MCF 10A (cell line): ENCODE results near the gene USH2A. TPM values are rescaled to one million over a fixed set of nuclear protein-coding genes. Genes with fewer than 3 reads are reported as not detected.

Experiments used
- BruUV-seq: library from RNA; stranded (reverse); fragments of 400-500 nt; replicated peaks from 2 replicates; lab custom pipeline; 2021; lab: Mats Ljungman, UMichigan
- CTCF ChIA-PET: fragments of 300-600 bp; sonication (Branson Sonifier 250); formaldehyde crosslinking; extraction: SDS; loops from one replicate; lab custom pipeline; 2021; ENCODE audit warnings: antibody characterized with exemption, inconsistent platforms; lab: Yijun Ruan, JAX
- POLR2A ChIA-PET: fragments of 300-600, 350-650 bp; sonication (Branson Sonifier 250); formaldehyde crosslinking; extraction: SDS; loops from one replicate; lab custom pipeline; 2020; ENCODE audit warnings: antibody characterized with exemption, inconsistent platforms; lab: Yijun Ruan, JAX
- DNase-seq: peaks from one replicate; pipeline ENCODE4 v3.0.0-alpha.2; 2018; ENCODE audit not compliant: unreplicated experiment
- H3K27ac Mint-ChIP-seq: one replicate; pipeline ENCODE4 v1.8.0; 2022; ENCODE audit warnings: mild to moderate bottlenecking, low read depth, mixed read lengths; ENCODE audit not compliant: unreplicated experiment
- H3K27me3 Mint-ChIP-seq: one replicate; pipeline ENCODE4 v1.8.0; 2022; ENCODE audit warnings: mixed read lengths; ENCODE audit not compliant: insufficient read depth, unreplicated experiment
- H3K36me3 Mint-ChIP-seq: one replicate; pipeline ENCODE4 v1.8.0; 2022; ENCODE audit warnings: mild to moderate bottlenecking, moderate library complexity, mixed read lengths; ENCODE audit not compliant: insufficient read depth, unreplicated experiment
- H3K4me1 Mint-ChIP-seq: one replicate; pipeline ENCODE4 v1.8.0; 2022; ENCODE audit warnings: mixed read lengths; ENCODE audit not compliant: insufficient read depth, unreplicated experiment
- H3K4me3 Mint-ChIP-seq: one replicate; pipeline ENCODE4 v1.8.0; 2022; ENCODE audit warnings: mild to moderate bottlenecking, moderate library complexity, mixed read lengths; ENCODE audit not compliant: unreplicated experiment
- H3K9me3 Mint-ChIP-seq: one replicate; pipeline ENCODE4 v1.8.0; 2022; ENCODE audit warnings: mixed read lengths; ENCODE audit not compliant: unreplicated experiment
- intact Hi-C: fragments of 100-400 bp; cut with micrococcal nuclease; formaldehyde crosslinking; loops from 2 replicates; pipeline ENCODE4 v1.14.1; 2022
- total RNA-seq: library from RNA; stranded (reverse); gene quantifications from 2 replicates; pipeline ENCODE4 v1.2.3, GENCODE V29; 2022
- TF ChIP-seq, protein P1 (sequence below): fragments of 200-600 bp; IDR thresholded peaks from one replicate; pipeline ENCODE4 v1.8.0; 2022; ENCODE audit warnings: antibody characterized with exemption, mild to moderate bottlenecking; ENCODE audit not compliant: unreplicated experiment

Gene USH2A
- total RNA-seq, 1 experiment from 2014 or later: not detected

DNA sequence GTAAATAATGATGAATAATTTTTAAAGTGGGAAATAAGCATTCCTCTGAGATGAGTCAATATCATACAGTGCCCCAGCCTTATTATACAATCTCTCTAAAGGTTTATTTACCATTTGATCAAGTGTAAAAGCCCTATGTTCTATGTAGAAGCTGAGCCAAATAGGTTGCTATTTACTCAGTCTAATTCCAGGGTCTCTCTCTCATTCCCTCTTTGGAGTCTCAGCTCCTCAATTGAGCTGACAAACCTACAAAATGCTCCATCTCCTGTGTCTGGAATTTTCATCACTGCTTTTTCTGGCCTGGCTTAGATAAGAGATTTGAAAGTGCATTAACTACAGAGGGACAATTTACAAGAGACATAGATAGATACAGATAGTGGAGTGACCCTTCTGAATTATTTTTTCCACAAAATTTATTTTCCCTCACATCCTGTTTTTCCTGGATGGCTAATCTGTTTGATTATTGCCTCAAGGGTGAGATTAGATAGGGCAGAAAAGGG lies 24.8 kb upstream of the USH2A start:
- Mint-ChIP-seq H3K9me3 (no peaks in the 10 kb centered on the region), H3K4me1 (peaks cover 6% of the 10 kb centered on the region), H3K27ac (no peak overlapping the region), H3K4me3 (no peak overlapping the region), H3K36me3 (no peaks in the 10 kb centered on the region), H3K27me3 (peaks cover 59% of the 10 kb centered on the region)
- POLR2A ChIA-PET: no interaction called here
- no TSS peak for BruUV-seq
- CTCF ChIA-PET: no interaction called here
- intact Hi-C loops: no loop called here
- TF ChIP-seq, protein P1, sequence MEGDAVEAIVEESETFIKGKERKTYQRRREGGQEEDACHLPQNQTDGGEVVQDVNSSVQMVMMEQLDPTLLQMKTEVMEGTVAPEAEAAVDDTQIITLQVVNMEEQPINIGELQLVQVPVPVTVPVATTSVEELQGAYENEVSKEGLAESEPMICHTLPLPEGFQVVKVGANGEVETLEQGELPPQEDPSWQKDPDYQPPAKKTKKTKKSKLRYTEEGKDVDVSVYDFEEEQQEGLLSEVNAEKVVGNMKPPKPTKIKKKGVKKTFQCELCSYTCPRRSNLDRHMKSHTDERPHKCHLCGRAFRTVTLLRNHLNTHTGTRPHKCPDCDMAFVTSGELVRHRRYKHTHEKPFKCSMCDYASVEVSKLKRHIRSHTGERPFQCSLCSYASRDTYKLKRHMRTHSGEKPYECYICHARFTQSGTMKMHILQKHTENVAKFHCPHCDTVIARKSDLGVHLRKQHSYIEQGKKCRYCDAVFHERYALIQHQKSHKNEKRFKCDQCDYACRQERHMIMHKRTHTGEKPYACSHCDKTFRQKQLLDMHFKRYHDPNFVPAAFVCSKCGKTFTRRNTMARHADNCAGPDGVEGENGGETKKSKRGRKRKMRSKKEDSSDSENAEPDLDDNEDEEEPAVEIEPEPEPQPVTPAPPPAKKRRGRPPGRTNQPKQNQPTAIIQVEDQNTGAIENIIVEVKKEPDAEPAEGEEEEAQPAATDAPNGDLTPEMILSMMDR: no peak
- DNase-seq: no peak

- TF ChIP-seq, protein P1: no peak
- BruUV-seq: no TSS peak
- no peak overlapping the region for H3K27ac Mint-ChIP-seq
- peaks cover 97% of the 10 kb centered on the region for H3K27me3 Mint-ChIP-seq
- no peaks in the 10 kb centered on the region for H3K4me1 Mint-ChIP-seq
- ChIA-PET POLR2A (no interaction called here), CTCF (no interaction called here)
- H3K9me3 Mint-ChIP-seq: no peaks in the 10 kb centered on the region
- no peak for DNase-seq
- H3K4me3 Mint-ChIP-seq: no peak overlapping the region
- no peaks in the 10 kb centered on the region for H3K36me3 Mint-ChIP-seq
- intact Hi-C loops: no loop called here
These were observed 14.4 kb upstream of the USH2A start for GRCh38 chr1:216437603-216438002.

- ChIA-PET CTCF (interaction anchor here (0.7 kb wide), 1 partner anchor 263 kb away, joined by 5 read pairs; no protein-coding TSS in a partner anchor), POLR2A (interaction anchor here (1.0 kb wide), 1 partner anchor 52 kb away, joined by 3 read pairs; no protein-coding TSS in a partner anchor)
- H3K4me3 Mint-ChIP-seq: no peak overlapping the region
- BruUV-seq: no TSS peak
- no peak overlapping the region for H3K27ac Mint-ChIP-seq
- no peak for DNase-seq
- intact Hi-C loops: no loop called here
- peaks cover 100% of the 10 kb centered on the region for H3K27me3 Mint-ChIP-seq
- TF ChIP-seq, protein P1: no peak
- H3K36me3 Mint-ChIP-seq: no peaks in the 10 kb centered on the region
- H3K4me1 Mint-ChIP-seq: no peaks in the 10 kb centered on the region
- no peaks in the 10 kb centered on the region for H3K9me3 Mint-ChIP-seq
These were observed 11.0 kb upstream of the USH2A start for GRCh38 chr1:216434232-216434631.

DNA sequence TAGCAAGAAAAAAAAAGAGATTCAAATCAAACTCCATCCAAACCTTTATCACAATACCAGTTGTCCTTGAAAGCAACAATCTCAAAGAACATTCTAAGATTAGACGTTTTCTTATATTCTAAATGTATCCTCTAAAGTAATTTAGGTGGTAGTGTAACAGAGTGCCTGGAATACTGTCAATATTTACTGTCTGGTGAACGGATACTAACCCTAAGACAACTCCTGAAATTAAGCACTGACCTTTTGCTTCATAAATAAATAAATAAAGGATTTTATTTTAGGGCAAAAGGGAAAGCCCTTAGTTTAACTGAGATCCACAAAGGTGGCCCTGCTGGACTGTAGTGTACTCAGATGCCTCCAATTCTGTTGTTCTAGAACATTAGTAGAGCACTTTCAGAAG lies 9.9 kb upstream of the USH2A start:
- TF ChIP-seq, protein P1: no peak
- H3K4me1 Mint-ChIP-seq: no peaks in the 10 kb centered on the region
- intact Hi-C loops: no loop called here
- H3K9me3 Mint-ChIP-seq: no peaks in the 10 kb centered on the region
- ChIA-PET CTCF (no interaction called here), POLR2A (interaction anchor here (1.0 kb wide), 1 partner anchor 51 kb away, joined by 3 read pairs; no protein-coding TSS in a partner anchor)
- no peak overlapping the region for H3K4me3 Mint-ChIP-seq
- no peak overlapping the region for H3K27ac Mint-ChIP-seq
- no TSS peak for BruUV-seq
- H3K36me3 Mint-ChIP-seq: no peaks in the 10 kb centered on the region
- no peak for DNase-seq
- peaks cover 100% of the 10 kb centered on the region for H3K27me3 Mint-ChIP-seq
